ENCODE measurements around the gene LTBP1.

Gene LTBP1

DNA sequence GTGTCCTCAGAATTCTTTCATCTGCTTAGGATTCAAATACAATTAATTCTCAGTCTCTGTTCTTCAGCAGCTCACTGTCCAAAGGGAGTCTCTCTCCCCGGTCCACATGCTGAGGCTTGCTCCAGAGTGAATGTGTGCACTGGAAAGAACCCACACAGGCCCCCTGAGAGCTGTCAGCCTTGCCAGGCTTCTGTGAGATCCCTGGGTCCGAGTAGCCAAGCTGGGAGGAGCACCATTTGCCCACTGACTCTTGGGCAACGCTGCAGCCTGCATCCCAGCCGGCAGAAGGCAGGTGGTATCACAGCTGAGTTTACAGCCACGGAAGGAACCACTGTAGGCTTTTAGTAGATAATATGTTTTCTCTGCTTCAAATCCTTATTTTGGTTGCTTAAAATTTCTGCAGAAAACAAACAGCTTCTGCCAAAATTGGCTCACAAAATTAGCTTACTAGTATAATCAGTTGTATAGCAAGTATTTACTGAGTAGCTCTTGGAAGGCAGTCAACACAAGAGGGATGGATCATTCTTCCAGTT, 21.4 kb upstream of the LTBP1 start:
- no peaks in the 10 kb centered on the region for H3K4me1 ChIP-seq (ENCODE audit: insufficient read depth, poor library complexity, severe bottlenecking)
- H3K36me3 ChIP-seq (ENCODE audit: low read depth), result no peaks in the 10 kb centered on the region
- H3K27ac ChIP-seq (ENCODE audit: poor library complexity, severe bottlenecking), result no peak overlapping the region
- H3K9me3 ChIP-seq (ENCODE audit: severe bottlenecking), result no peaks in the 10 kb centered on the region
- DNase-seq (ENCODE audit: low spot score) (no peak), ATAC-seq (ENCODE audit: low read depth) (no peak)
- no peak overlapping the region for H3K4me3 ChIP-seq (ENCODE audit: severe bottlenecking)
- TF ChIP-seq, protein P1, sequence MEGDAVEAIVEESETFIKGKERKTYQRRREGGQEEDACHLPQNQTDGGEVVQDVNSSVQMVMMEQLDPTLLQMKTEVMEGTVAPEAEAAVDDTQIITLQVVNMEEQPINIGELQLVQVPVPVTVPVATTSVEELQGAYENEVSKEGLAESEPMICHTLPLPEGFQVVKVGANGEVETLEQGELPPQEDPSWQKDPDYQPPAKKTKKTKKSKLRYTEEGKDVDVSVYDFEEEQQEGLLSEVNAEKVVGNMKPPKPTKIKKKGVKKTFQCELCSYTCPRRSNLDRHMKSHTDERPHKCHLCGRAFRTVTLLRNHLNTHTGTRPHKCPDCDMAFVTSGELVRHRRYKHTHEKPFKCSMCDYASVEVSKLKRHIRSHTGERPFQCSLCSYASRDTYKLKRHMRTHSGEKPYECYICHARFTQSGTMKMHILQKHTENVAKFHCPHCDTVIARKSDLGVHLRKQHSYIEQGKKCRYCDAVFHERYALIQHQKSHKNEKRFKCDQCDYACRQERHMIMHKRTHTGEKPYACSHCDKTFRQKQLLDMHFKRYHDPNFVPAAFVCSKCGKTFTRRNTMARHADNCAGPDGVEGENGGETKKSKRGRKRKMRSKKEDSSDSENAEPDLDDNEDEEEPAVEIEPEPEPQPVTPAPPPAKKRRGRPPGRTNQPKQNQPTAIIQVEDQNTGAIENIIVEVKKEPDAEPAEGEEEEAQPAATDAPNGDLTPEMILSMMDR (IDR thresholded peaks at IDR 0.05; ENCODE audit: poor library complexity, severe bottlenecking), result no peak
- H3K27me3 ChIP-seq (ENCODE audit: insufficient read depth, poor library complexity, severe bottlenecking), result no peaks in the 10 kb centered on the region

DNA sequence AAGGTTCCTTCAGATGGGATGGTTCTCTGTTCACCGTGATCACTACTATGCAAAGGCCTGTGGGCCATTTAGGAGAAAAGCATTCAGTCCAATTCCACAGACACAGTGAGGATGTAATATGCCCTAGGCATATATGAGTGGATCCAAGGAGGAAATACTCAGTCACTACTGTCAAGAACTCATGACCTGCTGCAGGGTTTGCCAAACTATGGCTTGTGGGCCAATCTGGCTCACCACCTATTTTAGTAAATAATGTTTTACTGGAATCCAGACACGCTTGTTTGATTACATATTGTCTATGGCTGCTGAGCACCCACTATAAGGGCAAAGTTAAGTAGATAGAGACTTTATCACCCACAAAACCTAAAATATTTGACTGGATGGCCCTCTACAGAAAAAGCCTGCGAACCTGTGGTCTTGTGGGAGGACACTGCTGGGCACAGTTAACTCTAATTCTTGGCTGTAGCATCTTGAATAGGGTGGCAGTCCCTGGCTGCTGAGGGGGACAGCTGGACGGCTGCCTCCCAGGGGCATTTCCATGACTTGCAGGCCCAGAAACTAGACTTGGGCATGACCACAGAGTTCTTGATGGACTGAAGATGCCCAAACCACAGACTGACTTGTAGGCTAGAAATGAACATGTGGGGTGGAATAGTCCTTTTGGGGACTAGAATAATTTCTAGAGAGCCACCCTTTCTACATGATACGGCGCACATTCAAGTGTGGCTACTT, 20.6 kb upstream of the LTBP1 start:
- Histone ChIP-seq H3K9me3 (ENCODE audit: severe bottlenecking) (no peaks in the 10 kb centered on the region), H3K4me3 (ENCODE audit: severe bottlenecking) (no peak overlapping the region), H3K36me3 (ENCODE audit: low read depth) (no peaks in the 10 kb centered on the region), H3K27me3 (ENCODE audit: insufficient read depth, poor library complexity, severe bottlenecking) (no peaks in the 10 kb centered on the region), H3K27ac (ENCODE audit: poor library complexity, severe bottlenecking) (no peak overlapping the region), H3K4me1 (ENCODE audit: insufficient read depth, poor library complexity, severe bottlenecking) (no peaks in the 10 kb centered on the region)
- ATAC-seq (ENCODE audit: low read depth) (no peak), DNase-seq (ENCODE audit: low spot score) (no peak)
- TF ChIP-seq, protein P1 (IDR thresholded peaks at IDR 0.05; ENCODE audit: poor library complexity, severe bottlenecking), result no peak

DNA sequence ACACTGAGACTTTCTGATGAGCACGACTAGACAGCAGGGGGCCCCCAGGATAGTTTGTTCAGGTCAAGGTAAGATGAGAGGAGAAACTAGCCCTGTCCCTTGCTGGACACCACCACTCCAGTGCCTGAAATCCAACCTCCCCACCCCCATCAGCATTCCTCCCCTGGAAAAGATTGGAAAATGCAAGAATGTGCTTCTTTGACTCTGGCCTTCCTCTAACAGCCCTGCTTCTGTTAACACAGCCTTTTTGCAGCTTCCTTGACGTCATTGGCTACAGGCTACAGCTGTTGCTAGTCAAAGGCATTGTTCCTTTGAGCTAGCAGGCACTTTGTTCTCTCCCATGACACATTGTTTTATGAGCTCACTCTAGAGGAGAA, 20.1 kb upstream of the LTBP1 start:
- no peak for DNase-seq (ENCODE audit: low spot score)
- H3K27me3 ChIP-seq (ENCODE audit: insufficient read depth, poor library complexity, severe bottlenecking), result no peaks in the 10 kb centered on the region

DNA sequence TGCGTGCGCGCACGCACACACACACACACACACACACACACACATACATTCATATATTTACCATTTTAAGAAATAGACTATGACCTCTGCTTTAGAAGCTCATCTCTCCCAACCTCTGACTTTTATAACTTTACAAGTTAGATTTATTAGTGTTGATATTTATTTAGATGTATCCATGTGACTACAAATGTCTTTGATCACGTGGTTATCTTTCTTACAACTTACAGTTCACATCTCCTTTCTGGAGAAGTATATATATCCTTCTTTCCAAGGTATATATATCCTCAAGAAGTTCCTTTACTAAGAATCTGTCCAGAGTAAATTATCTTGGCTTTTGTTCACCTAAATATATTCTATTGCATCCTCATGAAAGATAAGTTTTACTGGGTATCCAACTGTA, 16.3 kb upstream of the LTBP1 start:
- Histone ChIP-seq H3K36me3 (ENCODE audit: low read depth) (no peaks in the 10 kb centered on the region), H3K4me3 (ENCODE audit: severe bottlenecking) (no peak overlapping the region), H3K9me3 (ENCODE audit: severe bottlenecking) (no peaks in the 10 kb centered on the region), H3K4me1 (ENCODE audit: insufficient read depth, poor library complexity, severe bottlenecking) (no peaks in the 10 kb centered on the region), H3K27me3 (ENCODE audit: insufficient read depth, poor library complexity, severe bottlenecking) (no peaks in the 10 kb centered on the region), H3K27ac (ENCODE audit: poor library complexity, severe bottlenecking) (no peak overlapping the region)
- ATAC-seq (ENCODE audit: low read depth) (no peak), DNase-seq (ENCODE audit: low spot score) (no peak)
- TF ChIP-seq, protein P1 (IDR thresholded peaks at IDR 0.05; ENCODE audit: poor library complexity, severe bottlenecking), result no peak

More for the DNA sequence above, 20.1 kb upstream of the LTBP1 start:
- Histone ChIP-seq H3K27ac (ENCODE audit: poor library complexity, severe bottlenecking) (no peak overlapping the region), H3K4me1 (ENCODE audit: insufficient read depth, poor library complexity, severe bottlenecking) (no peaks in the 10 kb centered on the region), H3K36me3 (ENCODE audit: low read depth) (no peaks in the 10 kb centered on the region), H3K9me3 (ENCODE audit: severe bottlenecking) (no peaks in the 10 kb centered on the region), H3K4me3 (ENCODE audit: severe bottlenecking) (no peak overlapping the region)
- no peak for ATAC-seq (ENCODE audit: low read depth)
- TF ChIP-seq, protein P1 (IDR thresholded peaks at IDR 0.05; ENCODE audit: poor library complexity, severe bottlenecking), result no peak

DNA sequence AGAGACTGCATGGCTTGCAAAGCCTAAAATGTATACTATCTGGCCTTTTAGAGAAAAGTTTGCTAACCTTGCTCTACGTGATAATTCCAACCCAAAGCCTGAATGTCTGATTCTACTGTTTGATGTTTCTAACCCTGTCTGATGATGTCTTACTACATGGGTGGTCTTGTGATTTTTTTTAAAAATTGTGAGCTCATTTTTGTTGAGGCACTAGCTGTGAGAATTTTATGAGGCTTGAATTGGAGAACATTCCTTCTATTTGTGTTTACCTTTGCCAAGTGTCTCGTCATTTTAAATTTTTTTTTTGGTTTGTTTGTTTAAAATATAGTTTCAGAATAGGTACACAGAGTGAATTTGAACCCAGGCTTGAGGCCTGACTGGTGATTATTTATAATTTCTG, 15.2 kb upstream of the LTBP1 start:
- H3K9me3 ChIP-seq (ENCODE audit: severe bottlenecking), result no peaks in the 10 kb centered on the region
- H3K27me3 ChIP-seq (ENCODE audit: insufficient read depth, poor library complexity, severe bottlenecking), result no peaks in the 10 kb centered on the region
- DNase-seq (ENCODE audit: low spot score) (no peak), ATAC-seq (ENCODE audit: low read depth) (no peak)
- H3K4me1 ChIP-seq (ENCODE audit: insufficient read depth, poor library complexity, severe bottlenecking), result no peaks in the 10 kb centered on the region
- H3K36me3 ChIP-seq (ENCODE audit: low read depth), result no peaks in the 10 kb centered on the region
- TF ChIP-seq, protein P1 (IDR thresholded peaks at IDR 0.05; ENCODE audit: poor library complexity, severe bottlenecking), result no peak
- no peak overlapping the region for H3K27ac ChIP-seq (ENCODE audit: poor library complexity, severe bottlenecking)
- no peak overlapping the region for H3K4me3 ChIP-seq (ENCODE audit: severe bottlenecking)

Data from RWPE2 (cell line).